ENCODE data around the gene RTN4. TPM values are rescaled to one million over a fixed set of nuclear protein-coding genes. Genes with fewer than 3 reads are reported as not detected.
A peak's percentile ranks its signal among the peaks of the same experiment; 100 is the strongest.

The RTN4 gene
- total and polyA plus RNA-seq, 2 of the 4 experiments (the other 2 are of a cell fraction): 77.8 to 588 TPM

DNA sequence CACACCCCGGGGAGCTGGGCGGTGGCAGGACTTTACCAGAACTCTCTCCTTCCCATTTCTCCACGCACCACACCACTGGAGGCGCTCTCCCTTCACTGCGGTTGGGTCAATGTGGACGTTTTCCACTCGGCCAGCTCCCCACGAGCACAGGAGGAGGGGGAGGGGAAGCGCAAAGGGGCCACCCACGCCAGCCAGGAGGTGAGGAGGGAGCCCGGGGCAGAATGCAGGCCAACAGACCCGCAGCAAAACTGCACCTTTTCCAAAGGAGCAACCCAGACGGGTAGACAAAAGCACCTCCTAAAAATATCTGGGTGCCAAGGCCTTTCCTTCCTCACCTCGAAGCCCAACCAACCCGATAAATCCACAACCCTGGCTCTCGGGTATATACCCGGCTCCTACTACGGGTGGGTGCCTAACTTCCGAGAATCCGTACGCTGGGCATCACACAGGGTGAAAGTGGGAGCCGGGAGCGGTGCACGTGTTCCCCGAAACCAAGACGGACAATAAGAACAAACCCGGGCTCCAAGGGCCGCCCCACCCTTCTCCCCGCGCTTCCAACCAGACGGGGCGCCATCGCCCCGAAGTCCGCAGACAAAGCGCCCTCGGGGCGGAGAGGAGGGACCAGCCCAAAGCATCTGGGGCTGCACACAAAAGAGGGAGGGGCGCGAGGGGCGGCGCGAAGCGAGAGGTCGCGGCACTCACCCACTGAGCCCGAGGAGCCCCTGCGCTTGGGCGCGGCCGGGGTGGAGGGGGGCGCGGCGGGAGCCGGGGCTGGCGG, 1.0 kb downstream of the RTN4 start (continued):
- TF ChIP-seq CHD1 (IDR thresholded peaks at IDR 0.05; ENCODE audit: low read depth, low read length): peak; percentile 73; the same call in 1 of the 2 replicates
- TF ChIP-seq, protein P1, sequence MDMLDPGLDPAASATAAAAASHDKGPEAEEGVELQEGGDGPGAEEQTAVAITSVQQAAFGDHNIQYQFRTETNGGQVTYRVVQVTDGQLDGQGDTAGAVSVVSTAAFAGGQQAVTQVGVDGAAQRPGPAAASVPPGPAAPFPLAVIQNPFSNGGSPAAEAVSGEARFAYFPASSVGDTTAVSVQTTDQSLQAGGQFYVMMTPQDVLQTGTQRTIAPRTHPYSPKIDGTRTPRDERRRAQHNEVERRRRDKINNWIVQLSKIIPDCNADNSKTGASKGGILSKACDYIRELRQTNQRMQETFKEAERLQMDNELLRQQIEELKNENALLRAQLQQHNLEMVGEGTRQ (IDR thresholded peaks at IDR 0.05; ENCODE audit: low read depth, low read length): 0 out of 2 replicates have a peak, but pooled peaks have one; percentile 10
